NOMO-1 treated with dmso at 0.1 percent for 144 hours (cell line): ENCODE data around the gene MRPL51.

Experiments
- DNase-seq: peaks from one replicate; lab custom pipeline; 2025; ENCODE audit not compliant: unreplicated experiment; lab: John Stamatoyannopoulos, UW

The MRPL51 gene

GRCh38 chr12:6462234-6462995, 30.6 kb downstream of the MRPL51 start:
- no peak for DNase-seq

GRCh38 chr12:6461401-6462233, 31.4 kb downstream of the MRPL51 start:
- peak; percentile 93 for DNase-seq

- no peak for DNase-seq
Observed at GRCh38 chr12:6460751-6461371, 32.2 kb downstream of the MRPL51 start.

GRCh38 chr12:6459004-6459337, 34.1 kb downstream of the MRPL51 start:
- no peak for DNase-seq

GRCh38 chr12:6458281-6459003, 34.6 kb downstream of the MRPL51 start:
- DNase-seq, result no peak

GRCh38 chr12:6457220-6457945, 35.7 kb downstream of the MRPL51 start:
- no peak for DNase-seq

- DNase-seq, result no peak
Observed at GRCh38 chr12:6452944-6453630, 40.0 kb downstream of the MRPL51 start.

GRCh38 chr12:6452245-6452943, 40.7 kb downstream of the MRPL51 start:
- DNase-seq, result no peak

- DNase-seq, result peak; percentile 39
Observed at GRCh38 chr12:6451348-6452244, 41.5 kb downstream of the MRPL51 start, which contains the start of gene TAPBPL. TAPBPL (plus strand) TSS chr12:6452042; CDS start chr12:6452249, 207 bp downstream.

- DNase-seq, result no peak
Observed at GRCh38 chr12:6450869-6451347, 42.2 kb downstream of the MRPL51 start.

- DNase-seq, result no peak
Observed at GRCh38 chr12:6450091-6450868, 42.8 kb downstream of the MRPL51 start.

GRCh38 chr12:6444704-6445688, 48.1 kb downstream of the MRPL51 start, which contains the start of gene CD27:
CD27 (plus strand) TSS chr12:6444955; CDS start chr12:6445096, 141 bp downstream.
- no peak for DNase-seq

- no peak for DNase-seq
Observed at GRCh38 chr12:6444031-6444430, 49.0 kb downstream of the MRPL51 start.

- no peak for DNase-seq
Observed at GRCh38 chr12:6443361-6443983, 49.6 kb downstream of the MRPL51 start.

- DNase-seq, result no peak
Observed at GRCh38 chr12:6442836-6443235, 50.2 kb downstream of the MRPL51 start.
